Activated CD4-positive, alpha-beta T cell treated with anti-CD3 and anti-CD28 coated beads, Interleukin-2, amount 10 ng/mL, durations not matched to agents 7 days and 5 days (primary cell): ENCODE data around the gene KRTAP7-1. TPM values are rescaled to one million over a fixed set of nuclear protein-coding genes. Genes with fewer than 3 reads are reported as not detected.

Experiments used
- total RNA-seq, 2 experiments: library from RNA; stranded (reverse); gene quantifications; one replicate each; pipeline ENCODE4 v1.2.3, GENCODE V29; 2021

KRTAP7-1 gene
- total RNA-seq, 2 experiments from 2014 or later: not detected

Other genes starting within 250 kb of the KRTAP7-1 start
- not detected for gene KRTAP22-2, start 239.4 kb downstream of the KRTAP7-1 start, total RNA-seq
- not detected for gene KRTAP6-3, start 237.3 kb downstream of the KRTAP7-1 start, total RNA-seq
- gene KRTAP6-2, start 230.9 kb downstream of the KRTAP7-1 start, total RNA-seq: not detected
- gene KRTAP22-1, start 228.7 kb downstream of the KRTAP7-1 start, total RNA-seq: not detected
- gene KRTAP6-1, start 215.8 kb downstream of the KRTAP7-1 start, total RNA-seq: not detected
- not detected for gene KRTAP20-1, start 213.3 kb downstream of the KRTAP7-1 start, total RNA-seq
- gene KRTAP20-4, start 209.1 kb downstream of the KRTAP7-1 start, total RNA-seq: not detected
- not detected for gene KRTAP20-2, start 194.6 kb downstream of the KRTAP7-1 start, total RNA-seq
- not detected for gene KRTAP20-3, start 186.9 kb downstream of the KRTAP7-1 start, total RNA-seq
- gene KRTAP21-3, start 111.0 kb downstream of the KRTAP7-1 start, total RNA-seq: not detected
- not detected for gene KRTAP21-2, start 82.5 kb downstream of the KRTAP7-1 start, total RNA-seq
- gene KRTAP21-1, start 74.3 kb downstream of the KRTAP7-1 start, total RNA-seq: not detected
- gene KRTAP8-1, start 16.5 kb downstream of the KRTAP7-1 start, total RNA-seq: not detected
- not detected for gene KRTAP11-1, start 51.8 kb upstream of the KRTAP7-1 start, total RNA-seq
- not detected for gene KRTAP19-8, start 208.7 kb upstream of the KRTAP7-1 start, total RNA-seq